M059J (cell line): Measurements from ENCODE around the gene ISCU. TPM values are rescaled to one million over a fixed set of nuclear protein-coding genes. Genes with fewer than 3 reads are reported as not detected.

Source experiments
- DNase-seq: peaks from one replicate; pipeline ENCODE4 v3.0.0-alpha.2; 2012; ENCODE audit warnings: low read depth
- total RNA-seq: library from RNA; depleted of rRNA; stranded (reverse); fragments of >200 nt; shearing (Covaris generic); gene quantifications from 2 replicates; pipeline ENCODE4 v1.2.3, GENCODE V29; 2014

Gene ISCU
- total RNA-seq, 1 experiment from 2014 or later, result 102 TPM

DNA sequence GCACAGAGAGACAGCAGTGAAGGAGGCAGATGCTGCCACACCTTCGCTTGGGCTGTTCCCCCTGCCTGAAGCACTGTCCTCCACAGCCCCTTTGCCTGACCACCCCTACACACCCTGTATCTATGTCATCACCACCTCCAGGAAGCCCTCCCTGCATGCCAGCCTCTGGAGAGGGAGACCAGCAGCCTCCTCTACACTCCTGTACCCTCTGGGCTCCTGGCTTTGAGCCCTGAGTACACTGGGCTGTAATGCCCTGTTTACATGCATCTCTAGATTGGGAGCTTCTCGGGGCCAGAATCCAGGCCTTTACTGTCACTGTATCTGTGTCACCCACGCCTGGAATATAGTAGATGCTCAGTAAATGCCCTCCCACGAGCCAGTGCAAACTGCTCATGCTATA lies 41.3 kb downstream of the ISCU start:
- no peak for DNase-seq

DNA sequence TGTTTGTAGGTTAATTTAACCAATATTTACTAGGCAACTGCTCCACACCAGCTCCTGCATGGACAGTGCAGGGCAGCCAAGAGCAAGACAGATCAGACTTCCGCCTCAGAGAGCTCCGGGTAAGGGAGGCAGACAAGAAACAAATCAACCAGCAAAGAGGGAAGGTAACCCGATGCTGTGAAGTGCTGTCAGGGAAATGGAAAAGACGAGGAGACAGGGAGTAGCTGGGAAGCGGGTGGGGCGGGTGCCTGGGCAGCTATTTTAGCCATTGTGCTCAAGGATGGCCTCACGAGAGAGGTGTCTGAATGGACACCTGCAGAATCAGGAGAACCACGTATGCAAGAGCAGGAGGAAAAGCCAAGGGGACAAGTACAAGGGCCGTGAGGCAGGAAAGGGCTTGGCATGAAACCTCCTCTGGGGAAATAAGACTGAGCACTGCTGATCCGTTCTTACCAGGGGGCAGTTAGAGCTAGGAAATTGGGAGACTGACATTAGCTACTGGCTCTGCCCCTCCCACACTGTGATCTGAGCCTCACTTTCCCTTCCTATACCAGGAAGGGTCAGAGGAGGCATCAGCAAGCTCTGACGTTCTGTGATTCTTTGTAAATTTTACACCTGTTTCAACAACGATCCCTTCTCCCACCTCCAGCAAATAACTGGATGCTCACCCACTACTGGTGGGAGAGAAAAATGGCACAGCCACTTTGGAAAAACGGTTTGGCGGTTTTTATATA lies 42.0 kb downstream of the ISCU start:
- DNase-seq, result no peak

DNA sequence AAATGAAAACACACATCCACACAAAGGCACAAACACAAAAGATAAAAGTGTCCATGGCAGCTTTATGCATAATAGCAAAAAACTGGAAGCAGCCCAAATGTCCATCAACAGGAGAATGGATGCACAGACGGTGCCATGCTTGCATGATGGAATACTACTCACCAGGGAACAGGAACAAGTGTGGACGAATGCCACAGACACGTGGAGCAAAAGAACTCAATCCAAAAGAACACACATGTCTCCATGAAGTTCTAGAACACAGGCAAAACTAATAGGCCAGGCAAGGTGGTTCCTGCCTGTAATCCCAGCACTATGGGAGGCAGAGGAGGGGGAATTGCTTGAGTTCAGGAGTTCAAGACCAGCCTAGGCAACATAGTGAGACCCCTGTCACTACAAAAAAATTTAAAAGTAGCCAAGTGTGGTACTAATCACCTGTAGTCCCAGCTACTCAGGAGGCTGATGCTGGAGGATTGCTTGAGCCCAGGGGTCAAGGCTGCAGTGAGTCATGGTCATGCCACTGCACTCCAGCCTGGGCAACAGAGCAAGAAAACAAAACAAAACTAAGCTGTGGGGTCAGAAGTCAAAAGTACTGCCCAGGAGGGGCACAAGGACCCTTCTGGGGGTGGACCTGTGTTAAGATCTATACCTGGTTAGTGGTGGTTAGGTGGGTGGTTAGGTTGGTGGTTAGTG lies 42.7 kb downstream of the ISCU start:
- peak; percentile 72 for DNase-seq

DNA sequence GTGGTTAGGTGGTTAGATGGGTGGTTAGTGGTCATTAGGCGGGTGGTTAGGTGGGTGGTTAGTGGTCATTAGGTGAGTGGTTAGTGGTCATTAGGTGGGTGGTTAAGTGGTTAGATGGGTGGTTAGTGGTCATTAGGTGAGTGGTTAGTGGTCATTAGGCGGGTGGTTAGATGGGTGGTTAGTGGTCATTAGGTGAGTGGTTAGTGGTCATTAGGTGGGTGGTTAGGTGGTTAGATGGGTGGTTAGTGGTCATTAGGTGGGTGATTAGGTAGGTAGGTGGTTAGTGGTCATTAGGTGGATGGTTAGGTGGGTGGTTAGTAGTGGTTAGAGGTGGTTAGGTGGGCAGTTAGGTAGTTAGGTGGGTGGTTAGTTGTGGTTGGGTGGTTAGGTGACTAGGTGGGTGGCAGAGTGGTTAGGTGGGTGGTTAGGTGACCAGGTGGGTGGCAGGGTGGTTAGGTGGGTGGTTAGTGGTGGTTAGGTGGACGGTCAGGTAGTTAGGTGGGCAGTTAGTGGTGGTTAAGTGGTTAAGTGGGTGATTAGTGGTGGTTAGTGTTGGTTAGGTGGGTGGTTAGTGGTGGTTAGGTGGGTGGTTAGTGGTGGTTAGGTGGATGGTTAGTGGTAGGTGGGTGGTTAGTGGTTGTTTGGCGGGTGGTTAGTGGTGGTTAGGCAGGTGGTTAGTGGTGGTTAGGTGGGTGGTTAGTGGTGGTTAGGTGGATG lies 43.5 kb downstream of the ISCU start:
- no peak for DNase-seq

- no peak for DNase-seq
Measured at GRCh38 chr12:108606492-108606891, 44.1 kb downstream of the ISCU start.

- no peak for DNase-seq
Measured at GRCh38 chr12:108607981-108608600, 45.7 kb downstream of the ISCU start.

DNA sequence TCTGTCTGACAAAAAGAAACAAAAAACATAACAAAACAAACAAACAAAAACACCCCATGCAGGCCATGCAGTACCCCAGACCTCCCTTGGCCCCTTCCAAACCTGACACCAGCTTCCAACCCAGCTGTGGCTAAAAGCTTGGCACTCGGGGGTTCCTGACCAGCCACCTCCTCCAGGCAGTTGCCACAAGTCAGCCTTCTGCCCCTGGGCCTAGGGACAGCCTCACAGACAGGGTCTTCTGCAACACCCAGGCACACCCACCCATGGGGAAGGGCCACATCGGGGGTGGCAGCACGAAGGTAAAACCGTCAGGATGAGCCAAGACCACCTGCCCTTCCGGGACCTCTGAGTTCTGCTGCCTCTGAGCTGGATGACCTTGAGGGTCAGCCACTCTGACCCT lies 46.2 kb downstream of the ISCU start:
- DNase-seq, result no peak

DNA sequence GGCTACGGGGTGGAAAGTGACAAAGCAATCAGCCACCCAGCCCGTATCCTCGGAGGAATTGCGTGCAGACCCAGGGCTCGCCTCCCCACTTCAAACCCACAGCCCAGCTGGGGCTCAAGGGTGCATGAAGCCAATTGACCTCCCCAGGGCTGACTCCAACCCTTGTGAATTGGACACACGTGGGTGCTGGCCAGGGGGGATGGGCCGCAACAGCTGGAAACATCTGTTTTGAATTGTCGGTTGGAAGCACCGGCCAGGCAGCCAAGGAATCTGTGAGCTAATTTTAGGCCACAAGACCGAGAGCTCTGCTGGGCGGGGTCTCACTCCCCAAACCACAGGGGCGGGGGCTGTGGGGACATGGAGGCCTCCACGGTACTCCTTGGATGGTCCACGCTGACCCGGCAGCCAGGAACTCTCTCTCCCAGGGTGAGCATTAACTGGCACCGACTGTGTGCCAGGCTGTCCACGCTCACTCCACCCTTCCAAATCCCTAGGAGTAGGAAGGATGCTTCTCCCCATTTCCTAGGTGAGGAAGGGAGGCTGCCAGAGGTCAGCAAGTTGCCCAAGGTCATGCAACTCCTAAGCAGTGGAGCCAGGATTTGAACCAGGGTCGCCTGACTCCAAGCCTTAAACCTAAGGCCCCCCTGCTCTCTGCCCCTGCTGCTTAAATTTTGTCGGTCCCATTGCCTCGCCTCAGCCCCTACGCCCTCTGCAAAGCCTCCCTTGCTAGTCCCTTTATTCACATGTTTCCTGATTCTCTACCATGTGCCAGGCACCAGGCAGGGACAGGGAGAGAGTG lies 47.3 kb downstream of the ISCU start:
- no peak for DNase-seq

- no peak for DNase-seq
Measured at GRCh38 chr12:108610336-108610815, 48.0 kb downstream of the ISCU start.

- no peak for DNase-seq
Measured at GRCh38 chr12:108610856-108611605, 48.6 kb downstream of the ISCU start.

DNA sequence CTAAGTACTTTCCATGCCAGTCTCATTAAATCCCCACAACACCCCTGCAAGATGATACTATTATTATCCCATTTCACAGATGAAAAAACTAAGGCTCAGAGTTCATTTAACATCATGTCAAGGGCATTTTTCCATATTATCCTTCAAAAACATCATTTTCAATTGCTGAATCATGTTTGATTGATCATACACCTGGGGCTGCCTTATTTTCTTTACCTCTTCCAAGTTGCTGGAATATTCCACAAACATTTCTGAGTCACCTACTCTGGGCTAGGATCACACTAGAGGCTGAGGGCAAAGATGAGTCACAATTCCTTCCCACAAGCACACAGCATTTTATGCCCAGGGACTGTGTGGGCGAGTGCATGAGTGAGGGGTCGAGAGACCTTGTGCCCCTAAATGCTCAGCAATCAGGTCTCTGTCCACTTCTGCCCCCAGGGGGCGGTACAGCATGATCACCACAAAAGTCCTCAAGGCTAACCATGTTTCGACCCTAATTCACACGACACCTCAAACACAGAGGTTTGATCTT lies 49.6 kb downstream of the ISCU start:
- DNase-seq, result peak; percentile 94

DNA sequence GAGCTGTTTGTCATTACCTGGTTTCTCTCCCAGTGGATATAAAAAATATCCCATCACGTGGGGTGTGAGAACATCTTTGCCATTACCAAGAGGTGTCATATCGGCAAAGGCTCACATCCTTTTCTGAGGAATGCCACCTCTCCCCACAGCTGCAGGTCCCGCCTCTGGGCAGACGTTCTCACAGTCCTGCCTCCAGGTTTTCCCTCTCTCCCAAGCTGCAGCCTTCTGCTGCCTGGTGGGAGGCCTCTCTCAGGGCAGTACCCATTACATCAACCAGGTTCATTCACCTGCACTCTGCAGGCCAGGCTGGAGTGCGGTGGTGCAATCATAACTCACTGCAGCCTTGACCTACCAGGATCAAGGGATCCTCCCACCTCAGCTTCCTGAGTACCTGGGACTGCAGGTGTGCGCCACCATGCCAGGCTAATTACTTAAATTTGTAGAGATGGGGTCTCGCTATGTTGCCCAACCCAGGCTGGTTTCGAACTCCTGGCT lies 50.4 kb downstream of the ISCU start:
- DNase-seq, result peak; percentile 31

DNA sequence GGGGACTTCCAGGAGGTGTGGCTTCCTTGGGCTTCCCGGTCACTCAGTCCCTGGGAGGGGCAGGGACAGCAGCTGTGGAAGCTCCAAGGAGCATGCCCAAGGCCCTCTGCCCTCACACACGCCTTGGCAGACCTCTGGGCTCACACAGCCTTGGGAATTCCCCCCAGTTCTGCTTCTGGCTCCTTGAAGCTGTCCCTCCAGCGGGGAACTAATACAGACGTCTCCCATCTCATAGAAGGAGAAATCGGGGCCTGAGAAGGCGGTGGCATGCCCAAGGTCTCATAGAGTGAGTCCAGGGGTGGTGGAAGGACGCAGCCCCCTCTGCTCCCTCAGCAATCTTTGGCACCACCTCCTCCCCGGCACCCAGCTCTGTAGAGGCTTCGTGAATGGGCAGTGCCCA lies 51.2 kb downstream of the ISCU start:
- DNase-seq, result peak; percentile 63

- DNase-seq, result no peak
Measured at GRCh38 chr12:108614041-108614440, 51.6 kb downstream of the ISCU start.

- no peak for DNase-seq
Measured at GRCh38 chr12:108614639-108615038, 52.2 kb downstream of the ISCU start.

DNA sequence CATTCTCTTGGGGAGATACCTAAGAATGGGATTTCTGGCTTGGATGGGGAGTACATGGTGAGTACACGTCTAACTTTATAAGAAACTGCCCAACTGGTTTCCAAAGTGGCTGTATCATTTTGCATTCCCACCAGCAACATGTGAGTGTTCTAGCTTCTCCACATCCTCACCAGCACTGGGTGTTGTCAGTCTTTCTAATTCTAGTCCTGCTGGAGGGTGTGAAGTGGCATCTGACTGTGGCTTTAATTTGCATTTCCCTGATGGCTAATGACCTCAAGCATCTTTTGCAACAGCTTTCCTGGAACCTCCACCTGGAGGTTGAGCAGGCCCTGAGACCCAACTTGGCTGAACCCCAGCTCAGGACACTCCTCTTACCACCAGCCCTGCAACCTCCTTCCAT lies 53.5 kb downstream of the ISCU start:
- no peak for DNase-seq

DNA sequence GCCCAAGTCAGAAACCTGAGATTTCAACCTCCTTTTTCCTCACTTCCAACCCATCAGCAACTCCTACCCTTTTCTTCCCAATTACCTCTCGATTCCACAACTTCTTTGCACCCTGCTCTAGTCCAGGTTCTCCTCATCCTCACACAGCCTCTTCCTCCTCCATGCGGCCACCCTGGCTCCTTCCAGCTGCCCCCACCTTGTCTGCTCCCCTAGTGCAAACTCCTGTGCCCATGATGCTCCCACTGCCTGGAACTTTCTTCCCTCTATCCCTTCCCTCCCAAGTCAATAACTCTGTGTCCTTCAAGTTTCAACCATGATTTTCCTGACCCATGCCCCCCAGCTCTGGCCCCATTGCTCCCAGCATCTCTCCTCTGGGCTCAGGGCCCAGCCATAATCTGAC lies 54.0 kb downstream of the ISCU start:
- no peak for DNase-seq

DNA sequence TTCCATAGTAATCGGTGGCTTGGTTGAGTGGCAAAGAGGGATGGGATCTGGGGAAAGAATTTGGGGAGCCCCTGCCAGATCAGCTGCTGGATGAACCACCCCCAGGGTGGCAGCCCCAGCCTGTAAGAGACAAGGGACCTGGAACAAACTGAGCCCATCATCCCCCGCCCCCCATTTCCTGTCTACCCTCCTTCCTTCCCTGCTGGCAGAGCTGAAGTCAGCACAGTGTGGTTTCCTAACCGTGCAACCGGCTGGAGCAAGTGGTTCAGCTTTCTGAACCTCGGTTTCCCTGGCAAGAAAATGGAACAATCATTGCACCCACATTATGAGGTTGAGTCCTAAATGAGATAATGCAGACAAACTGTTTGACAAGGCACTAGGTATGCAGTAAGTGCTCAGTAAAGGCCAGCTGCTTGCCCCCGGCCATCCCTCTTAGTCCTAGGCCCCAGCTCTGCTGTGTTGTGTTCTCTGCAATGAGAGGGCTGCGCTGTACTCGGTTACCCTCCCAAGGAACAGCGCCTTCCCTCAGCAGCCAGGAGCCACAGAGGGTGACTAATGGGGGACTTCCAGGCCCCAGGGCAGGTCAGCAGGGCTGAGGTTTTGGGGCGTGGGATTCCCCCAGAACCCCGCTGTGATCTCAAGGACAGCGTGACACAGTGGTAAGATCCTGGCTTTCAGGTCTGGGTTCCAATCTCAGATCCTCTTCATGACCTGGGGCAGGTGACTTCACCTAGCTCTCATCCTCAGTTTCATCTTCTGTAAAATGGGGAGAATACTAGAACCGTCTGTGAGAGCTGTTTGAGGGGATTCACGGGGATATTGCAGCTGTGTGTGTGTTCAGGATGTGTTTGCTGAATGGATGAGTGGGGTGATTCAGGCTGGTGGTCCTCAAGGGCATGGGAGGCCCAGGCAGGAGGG lies 54.8 kb downstream of the ISCU start:
- peak; percentile 84 for DNase-seq
